Measurements from ENCODE around the gene KRTAP10-4.

KRTAP10-4 gene

GRCh38 chr21:44619886-44620285, 46.4 kb downstream of the KRTAP10-4 start:
- Histone ChIP-seq H3K36me3 (ENCODE audit: control insufficient read depth, low read length) (no peaks in the 10 kb centered on the region), H3K4me2 (ENCODE audit: low read length) (no peak overlapping the region), H3K9me2 (replicated peaks; ENCODE audit: control insufficient read depth, low read length) (no peaks in the 10 kb centered on the region), H3K27me3 (ENCODE audit: control insufficient read depth, low read length) (no peaks in the 10 kb centered on the region), H3K79me2 (ENCODE audit: control insufficient read depth, low read length) (no peaks in the 10 kb centered on the region), H4K20me1 (ENCODE audit: control insufficient read depth, insufficient read depth, low read depth, low read length) (no peaks in the 10 kb centered on the region), H3K9me3 (ENCODE audit: control insufficient read depth, insufficient read depth, low read length) (peaks cover 23% of the 10 kb centered on the region), H3K4me1 (ENCODE audit: control insufficient read depth, low read length) (peaks cover 11% of the 10 kb centered on the region), H3K4me3 (ENCODE audit: low read length) (no peak overlapping the region), H3F3A (ENCODE audit: control insufficient read depth, insufficient read depth) (no peaks in the 10 kb centered on the region), H3K27ac (ENCODE audit: low read depth, low read length) (no peak overlapping the region)
- TF ChIP-seq CTCF (IDR thresholded peaks at IDR 0.05; ENCODE audit: low read depth, low read length, poor library complexity, severe bottlenecking) (no peak), EZH2phosphoT487 (IDR thresholded peaks at IDR 0.05; ENCODE audit: borderline replicate concordance, low read length) (no peak)

- H3K27me3 ChIP-seq (ENCODE audit: control insufficient read depth, low read length): no peaks in the 10 kb centered on the region
- TF ChIP-seq CTCF (IDR thresholded peaks at IDR 0.05; ENCODE audit: low read depth, low read length, poor library complexity, severe bottlenecking) (no peak), EZH2phosphoT487 (IDR thresholded peaks at IDR 0.05; ENCODE audit: borderline replicate concordance, low read length) (no peak)
- H3K4me3 ChIP-seq (ENCODE audit: low read length): no peak overlapping the region
- no peak overlapping the region for H3K27ac ChIP-seq (ENCODE audit: low read depth, low read length)
- H3K9me3 ChIP-seq (ENCODE audit: control insufficient read depth, insufficient read depth, low read length): peaks cover 36% of the 10 kb centered on the region
- H3K9me2 ChIP-seq (replicated peaks; ENCODE audit: control insufficient read depth, low read length): no peaks in the 10 kb centered on the region
- H3K4me1 ChIP-seq (ENCODE audit: control insufficient read depth, low read length): peaks cover 7% of the 10 kb centered on the region
- no peaks in the 10 kb centered on the region for H3K36me3 ChIP-seq (ENCODE audit: control insufficient read depth, low read length)
- no peaks in the 10 kb centered on the region for H4K20me1 ChIP-seq (ENCODE audit: control insufficient read depth, insufficient read depth, low read depth, low read length)
- H3K4me2 ChIP-seq (ENCODE audit: low read length): no peak overlapping the region
- H3K79me2 ChIP-seq (ENCODE audit: control insufficient read depth, low read length): no peaks in the 10 kb centered on the region
- H3F3A ChIP-seq (ENCODE audit: control insufficient read depth, insufficient read depth): no peaks in the 10 kb centered on the region
These were observed 50.0 kb downstream of the KRTAP10-4 start for GRCh38 chr21:44623575-44623974.
